CD4-positive, alpha-beta T cell treated with Interferon alpha-2 for 1 hour (primary cell): ENCODE data around the gene IL1RL1.

Source experiments
- DNase-seq, 2 donors: peaks; one replicate each; pipeline ENCODE4 v3.0.0-alpha.2; 2020 to 2022

The IL1RL1 gene

DNA sequence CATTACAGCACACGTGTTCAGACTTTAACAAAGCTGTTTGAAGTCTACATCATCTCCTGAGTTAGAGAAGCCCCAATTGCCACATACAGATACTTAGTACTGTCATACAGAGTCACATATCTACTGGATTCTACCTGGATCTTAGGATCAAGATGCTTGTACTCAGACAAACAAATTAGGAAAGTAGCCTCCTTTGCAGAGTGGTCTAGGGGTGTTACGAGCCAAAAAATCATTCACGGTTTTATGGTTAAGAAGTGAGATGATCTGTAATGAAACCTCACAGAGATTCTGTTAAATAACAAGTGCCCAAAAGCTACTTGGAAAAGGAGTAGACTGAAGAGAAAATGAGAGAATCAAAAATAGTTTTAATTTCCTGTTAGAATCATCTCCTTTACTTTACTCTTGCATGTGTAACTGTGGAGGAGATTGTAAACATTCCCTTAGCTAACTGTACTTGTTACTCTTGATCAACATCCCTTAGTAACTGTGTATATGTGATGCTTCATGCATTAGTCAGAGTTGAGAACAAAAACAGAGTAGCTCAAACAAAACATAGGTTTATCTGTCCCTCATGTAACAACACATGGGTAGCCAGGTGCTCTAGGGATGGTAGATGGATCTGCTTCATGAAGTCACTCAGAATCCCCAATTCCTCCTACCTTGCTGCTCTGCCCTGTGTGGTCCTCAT is 16.4 kb upstream of the IL1RL1 start:
- DNase-seq = no peak

DNA sequence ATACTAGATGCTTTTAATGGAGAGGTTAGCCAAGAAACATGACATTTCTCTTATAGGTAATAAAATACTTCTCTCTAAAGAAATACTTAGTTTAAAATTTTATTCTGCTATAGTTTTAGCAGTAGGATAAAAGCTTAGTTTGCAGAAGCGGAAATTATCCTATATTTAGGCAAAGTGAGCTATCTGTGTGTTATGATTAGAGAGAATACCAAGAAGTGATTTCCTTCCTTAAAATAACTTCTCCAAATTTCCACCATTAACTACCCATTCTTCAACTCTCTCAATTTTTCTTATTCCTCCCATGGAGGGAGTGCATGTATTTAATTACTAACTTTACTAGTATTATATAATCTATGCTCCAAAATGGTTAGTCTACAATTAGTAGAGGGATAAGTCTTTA is 15.8 kb upstream of the IL1RL1 start:
- no peak for DNase-seq

DNA sequence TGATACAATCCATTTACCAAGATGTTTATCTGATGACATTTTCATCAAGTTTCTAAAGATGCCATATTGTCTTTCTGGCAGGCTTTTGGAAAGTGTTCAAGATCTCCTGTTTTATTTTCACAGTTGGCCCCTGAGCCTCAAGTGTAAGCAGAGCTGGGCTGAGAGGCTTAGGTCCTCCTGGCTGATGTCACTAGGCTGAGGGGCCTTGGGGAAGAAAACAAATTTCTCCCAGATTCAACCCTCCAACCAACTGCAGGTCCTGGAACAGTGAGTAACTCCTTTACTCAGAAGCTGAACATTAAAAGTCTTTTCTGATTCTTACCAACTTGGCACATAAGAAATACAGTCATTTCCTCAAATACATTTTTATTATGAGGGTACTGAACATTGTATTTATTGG is 14.9 kb upstream of the IL1RL1 start:
- no peak for DNase-seq

DNA sequence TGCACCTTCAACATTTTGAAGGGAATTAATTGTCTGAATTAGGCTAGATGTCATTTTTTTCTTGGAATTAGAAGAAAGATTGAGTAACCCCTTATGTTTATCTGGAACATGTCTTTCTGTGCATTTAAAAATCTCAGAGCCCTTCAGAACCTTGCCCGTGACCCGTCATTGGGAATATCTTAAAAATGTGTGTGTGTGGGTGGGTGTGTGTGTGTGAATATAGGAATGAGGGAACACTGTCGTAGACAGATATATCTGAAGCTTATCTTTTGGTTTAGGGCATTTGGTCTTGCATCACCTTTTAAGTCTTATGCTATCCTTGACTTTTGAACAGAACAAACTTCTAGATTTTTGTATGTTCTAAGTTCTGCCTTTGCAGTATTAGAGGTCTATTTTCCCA is 13.5 kb upstream of the IL1RL1 start:
- no peak for DNase-seq

DNA sequence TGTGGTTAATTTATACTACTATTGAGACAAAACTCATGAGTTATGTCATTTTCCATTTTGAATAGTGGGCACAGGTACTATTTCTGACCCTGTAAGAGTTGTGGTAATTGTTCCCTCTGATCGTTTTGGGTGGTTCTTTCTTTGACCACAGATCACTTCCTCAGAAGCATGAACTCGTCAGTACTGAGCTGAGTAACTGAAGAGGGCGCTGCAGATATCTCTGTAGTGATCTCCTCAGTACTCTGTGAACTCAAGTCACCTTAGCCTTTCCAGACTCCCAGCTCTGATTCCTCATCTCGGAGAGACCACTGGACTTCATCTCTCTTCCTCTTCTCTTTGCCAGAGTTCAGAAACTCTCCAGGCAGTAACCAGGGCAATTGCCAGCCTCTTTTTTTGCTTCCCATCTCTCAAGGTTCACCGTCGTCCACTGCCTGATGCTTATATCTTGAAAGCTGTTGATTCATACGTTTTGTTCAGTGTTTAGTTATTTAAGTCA is 9.4 kb upstream of the IL1RL1 start:
- DNase-seq = peak; percentile 39 to 65

DNA sequence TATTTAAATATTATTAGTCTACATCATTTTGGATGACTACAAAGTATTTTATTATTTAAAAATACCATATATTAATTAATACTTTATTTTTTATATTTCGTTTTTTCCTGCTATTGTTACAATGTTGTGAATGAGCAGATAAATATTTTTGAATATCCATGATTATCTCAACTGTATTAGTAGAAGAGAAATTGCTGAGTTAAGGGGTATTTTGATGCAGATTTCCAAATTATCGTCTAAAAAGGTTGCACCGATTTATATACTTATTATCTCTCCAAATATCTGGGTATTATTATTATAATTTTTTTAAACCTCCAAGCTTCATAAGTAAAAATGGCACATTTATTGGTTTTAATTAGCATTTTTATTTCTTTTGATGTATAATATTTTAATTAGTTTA is 8.9 kb upstream of the IL1RL1 start:
- no peak for DNase-seq

DNA sequence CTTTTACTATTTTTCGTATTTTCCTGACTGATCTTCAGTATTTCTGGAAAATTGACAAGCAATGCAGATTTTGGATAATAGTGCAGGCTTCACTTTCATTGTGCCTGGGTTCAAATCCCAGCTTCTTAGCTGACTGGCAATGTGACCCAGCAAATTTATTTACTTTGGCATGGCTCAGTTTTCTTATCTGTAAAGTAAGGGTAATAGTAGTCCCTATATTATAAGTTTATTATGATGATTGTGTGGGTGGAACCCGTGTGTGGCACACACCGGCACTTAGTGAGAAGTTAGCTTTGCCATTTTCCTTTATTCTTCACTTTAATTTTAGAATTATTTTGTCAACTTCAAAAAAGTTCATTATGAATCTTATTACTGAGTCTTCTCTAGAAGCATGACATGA is 7.8 kb upstream of the IL1RL1 start:
- no peak for DNase-seq

DNA sequence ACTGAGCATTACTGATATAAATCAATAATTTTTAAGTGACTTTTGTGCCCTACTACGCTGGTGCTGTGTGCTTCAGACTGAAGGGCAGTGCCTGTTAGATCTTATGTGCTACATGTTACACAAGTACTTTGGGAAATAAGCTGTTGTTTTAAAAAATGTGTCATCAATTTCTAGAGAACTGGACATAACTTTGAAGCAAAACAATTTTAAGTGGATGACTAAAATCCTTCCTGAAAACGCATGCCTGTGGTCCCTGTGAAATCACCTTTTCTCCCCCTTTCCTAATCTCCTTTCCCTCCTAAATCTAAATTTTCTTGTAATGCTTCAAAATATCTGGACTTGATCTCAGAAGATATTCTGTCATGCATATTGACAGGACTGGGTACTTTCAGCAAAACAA is 7.1 kb upstream of the IL1RL1 start:
- no peak for DNase-seq

DNA sequence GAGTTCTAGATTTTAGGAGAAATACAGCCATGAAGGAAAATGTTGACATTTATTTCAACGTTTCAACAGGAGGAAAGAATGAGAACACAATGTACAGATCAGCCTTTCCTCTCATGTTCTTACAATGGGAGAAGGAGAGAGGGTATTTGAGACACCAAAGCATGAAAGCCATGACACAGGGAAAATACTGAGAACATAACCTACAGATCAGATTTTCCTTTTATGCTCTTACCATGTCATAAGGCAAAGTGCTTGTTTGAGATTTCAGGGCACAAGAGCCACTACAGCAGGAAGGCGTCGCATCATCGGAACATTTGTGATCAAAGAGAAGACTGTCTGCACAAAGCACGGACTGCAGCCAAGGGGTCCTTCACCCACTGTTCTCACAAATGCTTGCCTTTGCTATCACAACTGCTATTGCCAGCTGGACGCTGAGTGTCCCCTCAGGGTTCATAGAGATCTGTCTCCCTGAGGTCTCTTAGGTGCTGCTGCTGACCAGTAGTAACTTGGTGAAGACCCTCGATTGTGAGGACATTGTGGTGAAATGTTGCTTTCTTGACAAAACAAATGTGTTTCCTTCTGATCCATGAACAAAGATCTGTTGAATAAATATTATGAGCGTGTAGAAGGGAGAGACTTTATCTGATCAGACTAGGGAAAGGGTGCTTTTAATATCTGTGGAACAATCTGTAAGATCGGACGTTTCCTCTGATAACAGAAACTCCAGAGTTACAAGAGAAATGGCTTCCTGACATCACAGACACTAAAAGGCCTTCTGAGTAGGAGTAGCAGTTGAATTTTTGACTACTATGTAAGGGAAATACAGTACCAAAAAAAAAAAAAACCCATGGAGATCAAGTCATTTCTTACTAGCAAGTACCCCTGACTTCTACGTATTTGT is 6.4 kb upstream of the IL1RL1 start:
- no peak for DNase-seq

DNA sequence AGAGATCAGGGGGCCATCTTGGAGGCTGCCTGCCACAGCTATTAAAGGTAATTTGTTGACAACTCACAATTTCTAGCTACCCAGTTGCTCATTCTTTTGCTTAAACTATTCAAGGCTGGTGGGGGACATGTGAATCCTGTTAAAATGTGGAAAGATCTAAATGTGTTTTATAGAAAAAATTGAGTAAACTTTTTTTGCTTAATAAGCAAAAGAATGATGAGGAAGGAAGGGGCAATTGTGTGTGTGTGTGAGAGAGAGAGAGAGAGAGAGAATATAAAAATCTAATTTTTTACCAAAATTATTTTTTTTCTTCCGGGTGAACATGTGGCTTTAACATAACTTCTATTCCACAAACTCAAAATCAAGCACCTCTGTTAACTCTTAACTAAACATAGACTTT is 5.2 kb upstream of the IL1RL1 start:
- DNase-seq = no peak

DNA sequence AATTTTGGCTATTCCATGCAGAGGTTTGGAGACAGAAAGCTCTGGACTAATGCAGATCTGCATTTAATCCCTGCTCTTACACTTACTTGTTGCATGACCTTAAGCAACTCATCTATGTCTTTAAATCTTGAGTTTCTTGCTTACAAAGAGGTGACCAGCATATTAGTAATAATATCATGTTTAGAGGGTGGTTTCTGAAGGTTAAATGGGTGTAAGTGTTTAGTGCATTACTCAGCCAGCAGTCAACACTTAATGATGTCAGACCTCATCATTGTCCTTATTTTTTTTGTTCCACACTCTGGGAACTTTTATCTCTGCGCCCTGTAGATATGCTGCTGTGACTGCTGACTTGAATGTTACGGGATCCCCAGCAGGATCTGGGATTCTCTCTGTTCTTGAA is 1.7 kb downstream of the IL1RL1 start:
- DNase-seq = no peak

DNA sequence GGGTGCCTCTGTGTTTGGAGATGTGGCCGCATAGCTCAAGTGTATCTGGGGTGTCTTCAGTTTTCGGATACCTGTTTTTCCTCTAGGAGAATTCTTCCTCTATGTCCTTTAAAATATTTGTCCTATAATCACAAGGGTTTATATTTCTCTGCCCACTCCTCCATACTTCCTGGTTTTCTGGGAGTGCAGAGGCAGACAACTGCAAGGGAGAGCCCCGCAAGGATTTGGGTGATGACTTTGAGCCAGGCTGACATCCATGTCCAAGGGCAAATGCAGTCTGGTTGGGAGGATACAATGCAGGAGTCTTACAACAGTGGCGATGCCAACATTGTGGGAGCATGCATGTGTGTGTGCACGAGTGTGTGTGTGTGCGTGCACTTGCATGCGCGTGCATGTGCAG is 2.1 kb downstream of the IL1RL1 start:
- no peak for DNase-seq

DNA sequence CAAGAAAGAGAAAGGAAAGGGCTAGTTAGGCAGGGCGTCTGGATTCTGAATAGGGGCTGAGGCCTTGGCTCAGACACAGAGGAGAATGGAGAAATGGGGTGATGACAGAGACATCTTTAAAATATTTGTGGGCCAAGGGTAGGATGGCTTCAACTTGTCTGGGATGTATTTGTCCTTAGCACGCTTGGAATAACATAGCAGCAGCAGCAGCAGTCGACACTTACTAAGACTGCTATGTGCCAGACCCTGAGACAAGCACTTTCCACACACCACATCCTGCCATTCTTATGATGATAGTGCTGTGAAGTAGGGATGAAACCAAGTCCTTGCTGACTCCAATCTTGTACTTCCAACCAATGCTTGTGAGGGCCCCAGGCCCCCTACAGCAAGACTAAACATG is 2.6 kb downstream of the IL1RL1 start:
- DNase-seq = no peak

DNA sequence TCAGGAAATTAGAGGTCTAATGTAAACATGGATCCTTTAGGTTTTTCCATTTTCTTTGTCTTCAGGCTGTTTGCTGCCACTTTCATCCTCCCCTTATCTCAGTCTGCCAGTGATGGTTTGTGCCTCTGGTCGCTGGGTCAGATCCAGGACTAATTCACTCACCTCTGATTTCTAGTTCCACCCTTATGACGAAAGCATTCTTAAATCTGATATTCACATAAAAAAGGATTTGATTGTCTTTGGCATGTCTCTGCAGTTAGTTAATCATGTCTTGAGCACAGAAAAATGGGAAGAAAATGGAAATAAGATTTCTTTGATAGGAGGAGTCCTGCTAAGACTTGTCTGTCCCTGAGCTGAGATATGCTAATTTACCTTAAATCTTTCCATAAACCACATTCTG is 4.6 kb downstream of the IL1RL1 start:
- DNase-seq = no peak

DNA sequence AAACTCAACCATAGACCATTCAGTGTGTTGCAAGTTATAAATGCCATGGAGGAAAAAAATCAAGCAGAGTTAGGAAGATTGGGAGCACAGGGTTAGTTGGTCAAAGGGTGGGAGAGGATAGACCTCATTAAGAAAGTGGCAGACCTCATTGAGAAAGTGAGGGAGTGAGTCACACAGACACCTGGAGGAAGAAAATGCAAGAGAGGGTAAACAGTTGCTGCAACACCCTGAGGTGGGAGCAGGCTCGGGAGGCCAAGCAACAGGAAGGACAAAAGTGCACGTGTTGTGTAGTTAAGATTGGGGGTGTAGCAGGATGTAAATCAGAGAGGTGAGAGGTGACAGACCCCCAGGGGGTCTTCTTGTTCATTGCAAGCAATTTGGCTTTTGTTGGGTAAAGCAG is 6.4 kb downstream of the IL1RL1 start:
- no peak for DNase-seq

DNA sequence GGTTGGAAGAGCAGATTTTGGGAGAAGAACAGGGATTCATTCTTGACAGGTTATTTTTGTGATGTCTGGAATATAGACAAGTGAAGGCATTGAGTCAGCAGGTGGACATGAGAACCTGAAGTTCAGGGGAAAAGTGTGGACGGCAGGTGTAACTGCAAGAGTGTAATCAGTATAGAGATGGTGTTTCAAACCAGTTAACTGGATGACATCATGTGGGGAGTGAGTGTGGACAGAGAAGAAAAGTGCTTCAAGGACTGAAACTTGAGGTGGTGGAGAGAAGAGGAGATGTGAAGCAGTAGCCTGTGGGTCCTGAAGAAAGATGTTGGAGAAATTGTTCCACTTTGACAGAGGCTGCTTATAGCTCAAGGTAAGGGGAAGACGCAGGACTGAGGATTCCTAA is 7.1 kb downstream of the IL1RL1 start:
- DNase-seq = no peak

DNA sequence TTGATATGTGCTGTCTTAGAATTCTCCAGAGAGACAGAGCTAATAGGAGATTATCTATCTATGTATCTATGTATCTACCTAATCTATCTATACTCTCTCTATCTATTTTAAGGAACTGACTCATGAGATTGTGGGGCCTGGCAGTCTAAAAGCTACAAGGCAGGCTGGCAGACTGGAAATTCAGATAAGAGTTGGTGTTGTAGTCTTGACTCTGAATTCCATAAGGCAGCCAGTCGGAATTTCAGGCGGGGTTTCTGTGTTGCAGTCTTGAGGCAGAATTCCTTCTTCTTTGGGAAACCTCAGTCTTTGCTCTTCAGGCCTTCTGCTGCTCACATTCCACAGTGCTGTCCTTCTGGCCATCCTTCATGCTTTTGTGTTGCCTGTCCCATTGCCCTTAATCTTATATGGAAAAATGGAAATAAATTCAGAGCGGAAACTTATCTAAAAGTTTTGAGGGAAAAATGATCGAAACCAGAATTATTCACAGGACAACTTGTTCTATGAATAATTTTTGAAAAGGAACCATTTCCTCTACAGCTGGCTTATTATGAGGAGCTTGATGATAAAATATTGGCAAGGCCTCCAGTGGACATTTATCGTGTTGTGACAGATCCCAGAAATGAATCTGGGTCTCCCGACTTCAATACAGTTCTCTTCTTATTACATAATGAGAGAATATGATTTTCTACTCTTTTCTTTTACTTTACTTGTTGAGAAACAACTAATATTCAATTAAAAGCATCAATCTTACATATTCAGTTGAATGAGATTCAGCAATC is 10.8 kb downstream of the IL1RL1 start:
- DNase-seq = no peak

DNA sequence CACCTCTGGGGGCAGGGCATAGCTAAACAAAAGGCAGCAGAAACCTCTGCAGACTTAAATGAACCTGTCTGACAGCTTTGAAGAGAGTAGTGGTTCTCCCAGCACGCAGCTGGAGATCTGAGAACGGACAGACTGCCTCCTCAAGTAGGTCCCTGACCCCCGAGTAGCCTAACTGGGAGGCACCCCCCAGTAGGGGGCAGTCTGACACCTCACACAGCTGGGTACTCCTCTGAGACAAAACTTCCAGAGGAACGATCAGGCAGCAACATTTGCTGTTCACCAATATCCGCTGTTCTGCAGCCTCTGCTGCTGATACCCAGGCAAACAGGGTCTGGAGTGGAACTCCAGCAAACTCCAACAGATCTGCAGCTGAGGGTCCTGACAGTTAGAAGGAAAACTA is 13.6 kb downstream of the IL1RL1 start:
- DNase-seq = peak; percentile 6 to 36

DNA sequence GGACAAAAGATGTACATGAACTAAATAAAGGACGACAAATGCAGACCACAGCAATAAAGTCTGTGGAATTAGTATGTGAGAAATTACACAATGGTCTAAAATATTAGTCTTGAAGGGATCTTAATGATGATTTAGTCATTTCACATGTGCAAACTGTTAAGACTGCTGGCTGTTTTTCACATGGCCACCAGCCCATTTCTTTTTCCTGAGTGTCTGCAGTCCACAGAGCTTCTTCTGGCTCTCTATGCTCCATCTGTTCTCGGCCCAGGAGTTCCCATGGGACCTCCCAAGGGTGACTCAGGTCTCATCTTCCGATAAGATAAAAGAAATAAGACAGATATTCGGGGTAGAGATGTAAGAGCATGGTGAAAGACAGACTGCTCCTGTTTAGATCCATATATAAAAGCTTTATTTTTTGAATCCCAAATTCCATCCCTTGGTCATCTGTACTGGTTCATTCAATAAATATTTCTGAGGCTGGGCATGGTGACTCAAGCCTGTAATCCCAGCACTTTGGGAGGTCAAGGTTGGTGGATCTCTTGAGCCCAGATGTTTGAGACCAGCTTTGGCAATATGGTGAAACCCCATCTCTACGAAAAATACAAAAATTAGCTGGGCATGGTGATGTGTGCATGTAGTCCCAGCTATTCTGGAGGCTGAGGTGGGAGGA is 20.1 kb downstream of the IL1RL1 start:
- no peak for DNase-seq

DNA sequence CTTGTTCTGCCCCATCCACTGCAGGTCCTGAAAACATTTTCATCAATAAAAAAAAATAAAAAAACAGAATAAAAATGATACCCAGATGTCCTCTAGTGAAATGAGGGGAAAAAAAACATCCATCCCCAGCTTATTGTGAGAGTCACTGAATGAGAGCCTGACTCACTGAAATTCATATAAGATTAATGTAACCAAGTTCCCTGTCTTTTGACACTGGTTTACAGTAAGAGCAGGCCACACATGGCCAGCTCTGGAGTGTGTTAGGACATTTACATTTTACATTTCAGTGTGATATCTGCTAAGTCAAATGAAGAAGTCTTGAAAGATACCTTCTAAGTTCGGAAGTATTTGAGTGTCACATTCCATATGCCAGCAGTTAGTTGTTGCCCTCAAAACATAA is 23.1 kb downstream of the IL1RL1 start:
- no peak for DNase-seq

DNA sequence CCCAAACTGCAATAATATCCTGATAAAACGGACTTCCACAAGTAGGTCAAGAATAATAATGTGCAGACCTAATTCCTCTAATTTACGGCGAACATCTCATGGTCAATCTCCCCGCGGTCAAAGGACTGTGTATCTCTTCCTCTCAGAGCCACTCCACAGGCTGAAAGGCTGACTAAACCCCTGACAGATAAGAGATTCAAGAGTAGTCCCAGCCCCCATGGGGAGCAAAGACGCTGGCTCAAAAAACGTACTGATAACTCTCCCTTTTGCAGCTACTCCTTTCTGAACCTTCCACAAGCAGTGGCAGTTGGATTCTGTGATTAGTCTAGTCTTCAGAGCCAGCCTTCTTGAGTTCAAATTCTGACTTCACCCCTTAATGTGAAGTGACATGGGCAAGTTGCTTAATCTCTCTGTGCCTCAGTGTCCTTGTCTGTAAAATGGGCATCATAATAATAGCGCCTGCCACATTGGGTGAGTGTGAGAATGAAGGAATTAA is 24.6 kb downstream of the IL1RL1 start:
- no peak for DNase-seq

DNA sequence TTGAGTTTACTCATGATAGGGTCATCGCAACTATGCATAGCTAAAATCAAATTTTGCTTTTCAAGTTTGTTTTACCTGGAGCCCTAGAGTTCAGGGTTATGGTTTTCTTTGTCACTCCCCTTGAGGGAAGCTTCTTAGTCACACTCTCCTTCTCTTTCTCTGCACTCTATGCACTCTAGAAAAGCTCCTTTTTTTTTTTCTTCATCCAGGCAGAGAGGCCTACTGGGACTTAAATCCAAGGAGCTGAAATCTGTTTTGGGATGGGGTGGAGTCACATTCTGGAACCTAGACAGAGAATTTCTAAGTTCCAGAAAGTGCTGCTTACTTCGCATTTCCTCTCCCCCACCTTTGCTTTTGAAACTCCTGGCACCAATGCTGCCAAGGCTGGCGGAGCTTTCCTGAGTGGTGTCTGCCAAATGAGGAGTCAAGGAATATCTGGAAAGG is 25.2 kb downstream of the IL1RL1 start:
- DNase-seq = no peak

DNA sequence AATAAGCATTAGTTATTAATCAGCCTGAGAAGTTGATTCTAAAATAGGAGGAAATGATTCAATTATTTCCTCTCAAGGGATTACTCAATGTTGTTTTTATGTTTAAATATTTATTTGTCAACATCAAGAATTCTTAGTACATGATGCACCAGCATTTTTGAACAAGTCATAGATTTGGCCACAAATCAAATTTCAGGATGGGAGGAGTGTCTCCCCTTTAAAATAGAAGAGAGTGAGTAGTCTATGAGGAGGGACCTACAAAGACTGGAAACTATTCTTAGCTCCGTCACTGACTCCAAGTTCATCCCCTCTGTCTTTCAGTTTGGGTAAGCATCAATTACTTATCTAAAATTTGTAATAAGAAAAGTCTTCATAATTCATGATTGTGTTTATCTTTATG is 25.6 kb downstream of the IL1RL1 start:
- DNase-seq = no peak
